Stomach (tissue), 4 donors: Measurements from ENCODE around the gene EVI5L.

Source experiments
- CTCF ChIP-seq, 7 experiments: fragments of 450-650 bp in 4 of 7; fragments of 200-600 bp in 3 of 7; sonication (generic) in 3 of 7; IDR thresholded peaks; one replicate each; pipeline ENCODE4 v1.5.1; 2016 to 2019; ENCODE audit warnings: antibody characterized with exemption in 7 of 7, control low read depth in 2 of 7, mild to moderate bottlenecking in 1 of 7
- EP300 ChIP-seq: sonication (generic); formaldehyde crosslinking; IDR thresholded peaks from one replicate; pipeline ENCODE4 v1.6.1; 2017; ENCODE audit warnings: antibody characterized with exemption
- POLR2A ChIP-seq, 4 donors: fragments of 450-650 bp; IDR thresholded peaks; one replicate each; pipeline ENCODE4 v1.6.1; 2016; ENCODE audit warnings: antibody characterized with exemption in 4 of 4, control low read depth in 2 of 4, mild to moderate bottlenecking in 1 of 4, moderate library complexity in 1 of 4
- POLR2AphosphoS5 ChIP-seq, 3 donors: sonication (generic); formaldehyde crosslinking; IDR thresholded peaks; one replicate each; pipeline ENCODE4 v1.6.1; 2016; ENCODE audit warnings: antibody characterized with exemption in 3 of 3

GRCh38 chr19:7787141-7787540 lies 42.9 kb upstream of the EVI5L start:
- TF ChIP-seq POLR2AphosphoS5 (IDR thresholded peaks at IDR 0.05) = no peak
- no peak for TF ChIP-seq POLR2A (IDR thresholded peaks at IDR 0.05)
- no peak for TF ChIP-seq CTCF (IDR thresholded peaks at IDR 0.05)
- TF ChIP-seq EP300 = no peak
